Caco-2 (cell line): ENCODE data around the gene BAZ2B. TPM values are rescaled to one million over a fixed set of nuclear protein-coding genes. Genes with fewer than 3 reads are reported as not detected.
"Not testable (repeated sequence)": the region's sequence is repeated elsewhere in the genome, so short reads cannot be mapped to it uniquely, and the experiment has no call there.

Experiments used
- BruUV-seq: library from RNA; stranded (reverse); fragments of 400-500 nt; replicated peaks from 2 replicates; lab custom pipeline; 2021; lab: Mats Ljungman, UMichigan
- CTCF ChIA-PET: fragments of 300-600 bp; sonication (Branson Sonifier 250); formaldehyde crosslinking; loops from one replicate; lab custom pipeline; 2022; ENCODE audit warnings: antibody characterized with exemption; lab: Charles Lee
- POLR2A ChIA-PET: fragments of 300-600 bp; sonication (Branson Sonifier 250); formaldehyde crosslinking; loops from one replicate; lab custom pipeline; 2022; ENCODE audit warnings: antibody characterized with exemption; lab: Charles Lee
- DNase-seq, 2 experiments: peaks; one replicate each; pipeline versions ENCODE4 v3.0.0 to v3.0.0-alpha.2; 2020 to 2022
- H3K27me3 ChIP-seq: replicated peaks from 2 replicates; pipeline ENCODE4 v1.6.0; 2011; ENCODE audit warnings: low read length; ENCODE audit not compliant: control insufficient read depth, insufficient read depth
- H3K36me3 ChIP-seq: 2 replicates; pipeline ENCODE4 v1.5.1; 2011; ENCODE audit warnings: low read length; ENCODE audit not compliant: control insufficient read depth, insufficient read depth
- H3K4me1 ChIP-seq: fragments of 250-450 bp; sonication (Bioruptor Pico); 2 replicates; pipeline ENCODE4 v1.5.1; 2020; ENCODE audit warnings: mild to moderate bottlenecking
- H3K4me3 ChIP-seq: 2 replicates; pipeline ENCODE4 v1.5.1; 2011; ENCODE audit warnings: low read depth, mild to moderate bottlenecking, control low read depth, low read length
- H3K9me3 ChIP-seq: fragments of 250-450 bp; sonication (Bioruptor Pico); 2 replicates; pipeline ENCODE4 v1.5.1; 2020; ENCODE audit warnings: mild to moderate bottlenecking, moderate library complexity
- H3K27ac Mint-ChIP-seq: one replicate; pipeline ENCODE4 v1.8.0; 2022; ENCODE audit warnings: mixed read lengths; ENCODE audit not compliant: unreplicated experiment
- H3K27me3 Mint-ChIP-seq: one replicate; pipeline ENCODE4 v1.8.0; 2022; ENCODE audit warnings: mixed read lengths; ENCODE audit not compliant: insufficient read depth, unreplicated experiment
- H3K36me3 Mint-ChIP-seq: one replicate; pipeline ENCODE4 v1.8.0; 2022; ENCODE audit warnings: mild to moderate bottlenecking, mixed read lengths; ENCODE audit not compliant: insufficient read depth, unreplicated experiment
- H3K4me1 Mint-ChIP-seq: one replicate; pipeline ENCODE4 v1.8.0; 2022; ENCODE audit warnings: low read depth, mixed read lengths; ENCODE audit not compliant: unreplicated experiment
- H3K4me3 Mint-ChIP-seq: one replicate; pipeline ENCODE4 v1.8.0; 2022; ENCODE audit warnings: mild to moderate bottlenecking, moderate library complexity, mixed read lengths; ENCODE audit not compliant: unreplicated experiment
- H3K9me3 Mint-ChIP-seq: one replicate; pipeline ENCODE4 v1.8.0; 2022; ENCODE audit warnings: mixed read lengths; ENCODE audit not compliant: unreplicated experiment
- intact Hi-C: fragments of 100-400 bp; cut with micrococcal nuclease; formaldehyde crosslinking; loops from one replicate; pipeline ENCODE4 v1.10.0; 2022; ENCODE audit not compliant: unreplicated experiment
- total RNA-seq: library from RNA; stranded (reverse); gene quantifications from 2 replicates; pipeline ENCODE4 v1.2.3, GENCODE V29; 2022
- TF ChIP-seq, protein P1 (sequence below), 2 experiments: fragments of 200-600 bp in 1 of 2; IDR thresholded peaks; 1 replicate in 1 of 2; 2 replicates in 1 of 2; pipeline versions ENCODE4 v1.5.1 to v1.8.0; 2011 to 2022; ENCODE audit warnings: antibody characterized with exemption in 1 of 2, control low read depth in 1 of 2, inconsistent platforms in 1 of 2, low read depth in 1 of 2, low read length in 1 of 2, mild to moderate bottlenecking in 1 of 2, moderate library complexity in 1 of 2; ENCODE audit not compliant: insufficient read depth in 1 of 2, severe bottlenecking in 1 of 2, unreplicated experiment in 1 of 2

The BAZ2B gene
- total RNA-seq, 1 experiment from 2014 or later, result 32.9 TPM

GRCh38 chr2:159633219-159633618 lies 16.9 kb upstream of the BAZ2B start:
- Histone ChIP-seq H3K27me3 (no peaks in the 10 kb centered on the region), H3K36me3 (no peaks in the 10 kb centered on the region), H3K9me3 (no peaks in the 10 kb centered on the region; the same call in 1 of the 2 replicates), H3K4me3 (no peak overlapping the region), H3K4me1 (peaks cover 4% of the 10 kb centered on the region)
- intact Hi-C loops, result no loop called here
- Mint-ChIP-seq H3K27me3 (no peaks in the 10 kb centered on the region), H3K9me3 (peaks cover 3% of the 10 kb centered on the region), H3K4me1 (peaks cover 14% of the 10 kb centered on the region), H3K36me3 (no peaks in the 10 kb centered on the region), H3K27ac (no peak overlapping the region), H3K4me3 (no peak overlapping the region)
- CTCF ChIA-PET, result no interaction called here
- no TSS peak for BruUV-seq
- no peak for DNase-seq
- TF ChIP-seq, protein P1, sequence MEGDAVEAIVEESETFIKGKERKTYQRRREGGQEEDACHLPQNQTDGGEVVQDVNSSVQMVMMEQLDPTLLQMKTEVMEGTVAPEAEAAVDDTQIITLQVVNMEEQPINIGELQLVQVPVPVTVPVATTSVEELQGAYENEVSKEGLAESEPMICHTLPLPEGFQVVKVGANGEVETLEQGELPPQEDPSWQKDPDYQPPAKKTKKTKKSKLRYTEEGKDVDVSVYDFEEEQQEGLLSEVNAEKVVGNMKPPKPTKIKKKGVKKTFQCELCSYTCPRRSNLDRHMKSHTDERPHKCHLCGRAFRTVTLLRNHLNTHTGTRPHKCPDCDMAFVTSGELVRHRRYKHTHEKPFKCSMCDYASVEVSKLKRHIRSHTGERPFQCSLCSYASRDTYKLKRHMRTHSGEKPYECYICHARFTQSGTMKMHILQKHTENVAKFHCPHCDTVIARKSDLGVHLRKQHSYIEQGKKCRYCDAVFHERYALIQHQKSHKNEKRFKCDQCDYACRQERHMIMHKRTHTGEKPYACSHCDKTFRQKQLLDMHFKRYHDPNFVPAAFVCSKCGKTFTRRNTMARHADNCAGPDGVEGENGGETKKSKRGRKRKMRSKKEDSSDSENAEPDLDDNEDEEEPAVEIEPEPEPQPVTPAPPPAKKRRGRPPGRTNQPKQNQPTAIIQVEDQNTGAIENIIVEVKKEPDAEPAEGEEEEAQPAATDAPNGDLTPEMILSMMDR (IDR thresholded peaks at IDR 0.05; ENCODE audit: insufficient read depth in 1 of 2, low read depth in 1 of 2, low read length in 1 of 2, severe bottlenecking in 1 of 2, unreplicated experiment in 1 of 2), result no peak
- POLR2A ChIA-PET, result no interaction called here

GRCh38 chr2:159625628-159626027 lies 9.3 kb upstream of the BAZ2B start:
- H3K27ac Mint-ChIP-seq, H3K36me3 Mint-ChIP-seq, BruUV-seq, intact Hi-C loops, H3K9me3 Mint-ChIP-seq, H3K4me3 ChIP-seq, H3K4me3 Mint-ChIP-seq, H3K9me3 ChIP-seq, H3K27me3 Mint-ChIP-seq, H3K27me3 ChIP-seq, CTCF ChIA-PET, POLR2A ChIA-PET, H3K4me1 ChIP-seq, DNase-seq, H3K4me1 Mint-ChIP-seq, H3K36me3 ChIP-seq: not testable (repeated sequence)

- Histone ChIP-seq H3K9me3 (no peaks in the 10 kb centered on the region), H3K27me3 (no peaks in the 10 kb centered on the region), H3K4me1 (no peaks in the 10 kb centered on the region), H3K36me3 (no peaks in the 10 kb centered on the region), H3K4me3 (no peak overlapping the region)
- intact Hi-C loops, result no loop called here
- no peaks in the 10 kb centered on the region for H3K27me3 Mint-ChIP-seq
- ChIA-PET CTCF (interaction anchor here (0.6 kb wide), 1 partner anchor 1441 kb away, joined by 3 read pairs; no protein-coding TSS in a partner anchor), POLR2A (no interaction called here)
- H3K9me3 Mint-ChIP-seq, result no peaks in the 10 kb centered on the region
- H3K36me3 Mint-ChIP-seq, result no peaks in the 10 kb centered on the region
- BruUV-seq, result no TSS peak
- TF ChIP-seq, protein P1 (IDR thresholded peaks at IDR 0.05; ENCODE audit: insufficient read depth in 1 of 2, low read depth in 1 of 2, low read length in 1 of 2, severe bottlenecking in 1 of 2, unreplicated experiment in 1 of 2), result no peak
- no peak overlapping the region for H3K27ac Mint-ChIP-seq
- peaks cover 5% of the 10 kb centered on the region for H3K4me1 Mint-ChIP-seq
- DNase-seq, result no peak
- H3K4me3 Mint-ChIP-seq, result no peak overlapping the region
Observed at GRCh38 chr2:159623436-159623835, 7.1 kb upstream of the BAZ2B start.

DNA sequence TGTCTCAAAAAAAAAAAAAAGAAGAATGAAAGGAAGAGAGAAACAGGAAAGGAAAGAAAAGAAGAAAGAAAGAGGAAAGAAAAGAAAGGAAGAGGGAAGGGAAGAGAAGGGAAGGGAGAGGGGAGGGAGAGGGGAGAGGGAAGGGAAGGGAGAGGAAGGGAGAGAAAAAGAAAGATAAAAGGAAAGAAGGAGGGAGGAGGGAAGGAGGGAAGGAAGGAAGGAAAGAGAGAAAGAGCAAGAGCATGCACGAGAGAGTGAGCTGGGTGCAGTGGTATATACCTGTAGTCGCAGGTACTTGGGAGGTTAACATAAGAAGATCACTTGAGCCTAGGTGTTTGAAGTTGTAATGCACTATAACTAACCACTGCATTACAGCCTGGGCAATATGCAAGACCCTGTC lies 6.6 kb upstream of the BAZ2B start:
- H3K27ac Mint-ChIP-seq, result no peak overlapping the region
- H3K9me3 Mint-ChIP-seq, result no peaks in the 10 kb centered on the region
- CTCF ChIA-PET, result interaction anchor here (0.6 kb wide), 1 partner anchor 1441 kb away, joined by 3 read pairs; no protein-coding TSS in a partner anchor
- intact Hi-C loops, result no loop called here
- POLR2A ChIA-PET, result no interaction called here
- no peaks in the 10 kb centered on the region for H3K27me3 ChIP-seq
- H3K27me3 Mint-ChIP-seq, result no peaks in the 10 kb centered on the region
- peaks cover 4% of the 10 kb centered on the region for H3K4me1 Mint-ChIP-seq
- BruUV-seq, result no TSS peak
- H3K4me3 ChIP-seq, result no peak overlapping the region
- no peak for DNase-seq
- no peaks in the 10 kb centered on the region for H3K9me3 ChIP-seq
- H3K36me3 ChIP-seq, result no peaks in the 10 kb centered on the region
- H3K4me3 Mint-ChIP-seq, result no peak overlapping the region
- TF ChIP-seq, protein P1 (IDR thresholded peaks at IDR 0.05; ENCODE audit: insufficient read depth in 1 of 2, low read depth in 1 of 2, low read length in 1 of 2, severe bottlenecking in 1 of 2, unreplicated experiment in 1 of 2), result no peak
- H3K36me3 Mint-ChIP-seq, result no peaks in the 10 kb centered on the region
- H3K4me1 ChIP-seq, result 0 out of 2 replicates have a peak, but pooled peaks cover 2% of the 10 kb centered on the region
